G401 (cell line): ENCODE measurements around the gene HRG. TPM values are rescaled to one million over a fixed set of nuclear protein-coding genes. Genes with fewer than 3 reads are reported as not detected.
"Not testable (repeated sequence)": the region's sequence is repeated elsewhere in the genome, so short reads cannot be mapped to it uniquely, and the experiment has no call there.

ENCODE experiments used
- DNase-seq: peaks from one replicate; pipeline ENCODE4 v3.0.0-alpha.2; 2015; ENCODE audit warnings: low spot score
- in situ Hi-C: cut with HindIII; loops from 2 replicates; pipeline ENCODE4 v1.10.0; 2016; ENCODE audit warnings: low sequenced_read_pairs, mixed read lengths
- total RNA-seq: library from RNA; depleted of rRNA; stranded (reverse); fragments of >200 nt; shearing (Covaris generic); gene quantifications from 2 replicates; pipeline ENCODE4 v1.2.3, GENCODE V29; 2014

HRG gene
- total RNA-seq, 1 experiment from 2014 or later, result not detected

- DNase-seq, result no peak
- in situ Hi-C loops, result no loop called here
These were observed 3.7 kb downstream of the HRG start for GRCh38 chr3:186669378-186670084.

GRCh38 chr3:186670155-186670554 is 4.3 kb downstream of the HRG start:
- in situ Hi-C loops, result no loop called here
- no peak for DNase-seq

DNA sequence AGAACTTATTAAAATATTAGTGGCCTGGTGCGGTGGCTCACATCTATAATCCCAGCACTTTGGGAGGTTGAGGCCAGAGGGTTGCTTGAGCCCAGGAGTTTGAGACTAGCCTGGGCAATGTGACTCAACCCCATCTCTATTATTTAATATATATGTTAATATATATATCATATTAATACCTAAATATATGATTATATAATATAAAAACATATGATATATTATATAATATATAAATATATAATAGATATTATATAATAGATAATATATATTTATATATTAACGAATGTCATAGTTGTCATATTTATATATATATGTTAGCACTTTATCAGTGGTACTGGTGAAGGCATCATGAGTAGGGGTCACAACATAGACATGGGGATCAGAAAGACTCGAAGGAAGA is 5.2 kb downstream of the HRG start:
- DNase-seq, result no peak
- in situ Hi-C loops, result no loop called here

GRCh38 chr3:186678604-186679003 is 12.8 kb downstream of the HRG start:
- in situ Hi-C loops, result no loop called here

GRCh38 chr3:186679151-186679550 is 13.3 kb downstream of the HRG start:
- in situ Hi-C loops, result no loop called here
- DNase-seq, result no peak

More at GRCh38 chr3:186678604-186679003, 12.8 kb downstream of the HRG start:
- no peak for DNase-seq

DNA sequence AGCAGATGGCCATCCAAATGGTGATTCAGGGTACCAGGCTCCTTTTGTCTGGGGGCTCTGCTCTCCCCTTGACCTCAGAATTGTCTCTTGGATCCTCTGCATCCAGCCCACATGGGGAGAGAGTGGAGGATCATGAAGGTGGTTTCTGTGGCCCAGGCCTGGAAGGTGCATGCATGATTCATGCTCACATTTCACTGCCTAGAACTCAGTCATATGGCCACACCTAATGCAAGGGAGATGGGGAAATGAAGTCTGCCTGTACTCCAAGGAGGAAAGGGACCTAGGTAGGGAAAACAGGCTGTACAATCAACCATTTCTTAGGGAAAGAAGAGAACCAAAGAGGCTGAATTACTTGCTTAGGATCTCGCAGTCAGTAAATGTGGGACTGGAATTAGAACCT is 15.1 kb downstream of the HRG start:
- in situ Hi-C loops, result no loop called here
- DNase-seq, result no peak

GRCh38 chr3:186682812-186683211 is 17.0 kb downstream of the HRG start:
- in situ Hi-C loops, result no loop called here
- DNase-seq, result no peak

DNA sequence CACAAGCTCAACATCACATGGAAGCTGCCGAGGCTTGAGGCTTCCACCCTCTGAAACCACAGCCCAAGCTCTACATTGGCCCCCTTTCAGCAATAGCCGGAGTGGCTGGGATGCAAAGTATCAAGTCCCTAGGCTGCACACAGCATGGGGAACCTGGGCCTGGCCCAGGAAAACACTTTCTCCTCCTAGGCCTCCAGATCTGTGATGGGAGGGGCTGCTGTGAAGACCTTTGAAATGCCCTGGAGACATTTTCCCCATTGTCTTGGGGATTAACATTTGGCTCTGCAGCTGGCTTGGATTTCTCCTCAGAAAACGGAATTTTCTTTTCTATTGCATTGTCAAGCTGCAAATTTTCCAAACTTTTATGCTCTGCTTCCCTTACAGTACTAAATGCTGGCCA is 18.2 kb downstream of the HRG start:
- in situ Hi-C loops, result no loop called here

GRCh38 chr3:186686475-186686874 is 20.7 kb downstream of the HRG start:
- in situ Hi-C loops, result not testable (repeated sequence)

More for the DNA sequence above, 18.2 kb downstream of the HRG start:
- no peak for DNase-seq

GRCh38 chr3:186687120-186687651 is 21.4 kb downstream of the HRG start:
- no peak for DNase-seq
- in situ Hi-C loops, result no loop called here

More at GRCh38 chr3:186686475-186686874, 20.7 kb downstream of the HRG start:
- DNase-seq, result not testable (repeated sequence)

DNA sequence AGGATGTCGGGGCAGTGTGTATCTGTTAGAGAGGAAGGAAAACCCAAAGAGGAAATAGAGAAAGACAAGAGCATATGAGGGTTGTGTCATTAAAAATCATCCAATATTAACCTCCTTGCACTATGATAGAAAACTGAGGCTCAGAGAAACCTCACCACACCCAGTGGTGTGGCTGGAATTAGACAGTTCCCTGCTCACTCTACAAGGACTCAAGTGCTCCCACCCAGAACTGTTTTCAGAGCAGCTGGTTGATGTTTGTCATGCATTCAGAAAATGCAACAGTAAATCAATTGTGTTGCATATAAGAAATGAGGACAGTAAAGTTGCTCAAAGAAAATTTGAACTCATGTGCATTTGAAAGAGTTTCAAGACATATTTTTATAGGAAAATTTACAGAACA is 24.5 kb downstream of the HRG start:
- DNase-seq, in situ Hi-C loops: not testable (repeated sequence)

GRCh38 chr3:186691676-186692075 is 25.9 kb downstream of the HRG start:
- DNase-seq, result no peak
- in situ Hi-C loops, result no loop called here

- in situ Hi-C loops, result no loop called here
- no peak for DNase-seq
These were observed 28.0 kb downstream of the HRG start for GRCh38 chr3:186693843-186694242.

DNA sequence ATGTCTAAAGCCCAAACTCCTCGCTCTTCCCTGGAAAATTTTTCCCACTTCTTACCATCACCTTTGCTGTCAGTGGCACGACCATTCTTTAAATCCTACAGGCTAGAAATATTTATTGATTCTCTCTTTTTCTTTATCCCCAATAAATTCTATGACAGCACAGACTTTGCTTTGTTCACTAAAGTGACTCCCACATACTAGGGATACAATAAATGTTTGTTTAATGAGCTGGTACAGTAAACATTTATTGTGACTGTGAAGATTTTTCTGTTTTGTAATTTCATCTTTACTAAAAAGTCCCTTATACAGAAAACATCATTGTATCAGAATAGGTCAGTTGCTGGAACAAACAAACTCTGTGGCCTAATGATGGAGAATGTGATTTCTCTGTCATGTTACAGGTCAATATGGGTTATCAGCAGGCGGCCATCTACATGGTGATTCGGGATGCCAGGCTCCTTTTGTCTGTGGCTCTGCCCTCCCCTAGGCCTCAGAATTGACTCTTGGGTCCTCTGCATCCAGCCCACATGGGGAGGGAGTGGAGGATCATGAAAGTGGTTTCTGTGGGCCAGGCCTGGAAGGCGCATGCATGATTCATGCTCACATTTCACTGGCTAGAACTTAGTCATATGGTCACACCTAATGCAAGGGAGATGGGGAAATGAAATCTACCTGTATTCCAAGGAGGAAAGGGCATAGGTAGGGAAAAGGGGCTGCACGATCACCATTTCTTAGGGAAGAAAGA is 28.6 kb downstream of the HRG start:
- in situ Hi-C loops, result no loop called here
- no peak for DNase-seq

DNA sequence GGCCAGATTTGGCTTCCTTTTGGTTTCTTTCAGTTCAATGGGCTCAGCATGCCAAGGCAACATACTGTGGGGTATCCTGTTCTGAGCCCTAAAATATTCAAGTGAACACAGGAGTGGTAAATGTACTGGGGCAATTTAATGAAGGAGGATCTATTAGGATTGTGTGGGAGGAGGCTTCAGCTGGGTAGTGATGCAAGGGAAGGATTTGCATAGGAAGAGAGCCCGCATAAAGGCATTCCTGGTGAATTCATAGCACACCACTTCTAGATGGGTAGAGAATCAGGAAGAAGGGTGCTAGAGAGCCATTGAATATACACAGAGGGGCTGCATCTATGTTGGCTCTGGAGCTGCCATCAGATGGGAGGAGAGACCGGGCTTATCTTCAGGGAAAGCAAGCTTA is 30.7 kb downstream of the HRG start:
- no peak for DNase-seq
- in situ Hi-C loops, result no loop called here

DNA sequence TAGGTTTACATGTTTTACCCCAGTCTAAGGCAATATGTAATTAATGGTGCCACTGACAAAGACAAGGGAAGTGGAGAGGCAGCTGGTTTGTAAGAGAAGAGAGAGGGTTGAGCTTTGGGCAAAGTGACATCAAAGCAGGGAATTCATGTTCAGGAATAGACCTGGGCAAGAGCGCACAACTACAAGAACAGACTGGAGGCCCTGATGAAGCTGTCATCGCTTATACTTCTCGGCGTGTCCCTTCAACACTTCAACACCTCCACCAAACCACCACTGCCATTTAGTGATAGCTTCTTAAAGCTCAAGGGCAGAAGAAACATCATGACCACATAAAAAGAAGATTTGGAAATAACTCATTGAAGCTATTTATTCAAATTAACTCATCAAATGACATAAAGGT is 31.7 kb downstream of the HRG start:
- in situ Hi-C loops, result no loop called here

GRCh38 chr3:186700267-186700666 is 34.5 kb downstream of the HRG start:
- DNase-seq, result no peak
- in situ Hi-C loops, result no loop called here

More for the DNA sequence above, 31.7 kb downstream of the HRG start:
- DNase-seq, result no peak

DNA sequence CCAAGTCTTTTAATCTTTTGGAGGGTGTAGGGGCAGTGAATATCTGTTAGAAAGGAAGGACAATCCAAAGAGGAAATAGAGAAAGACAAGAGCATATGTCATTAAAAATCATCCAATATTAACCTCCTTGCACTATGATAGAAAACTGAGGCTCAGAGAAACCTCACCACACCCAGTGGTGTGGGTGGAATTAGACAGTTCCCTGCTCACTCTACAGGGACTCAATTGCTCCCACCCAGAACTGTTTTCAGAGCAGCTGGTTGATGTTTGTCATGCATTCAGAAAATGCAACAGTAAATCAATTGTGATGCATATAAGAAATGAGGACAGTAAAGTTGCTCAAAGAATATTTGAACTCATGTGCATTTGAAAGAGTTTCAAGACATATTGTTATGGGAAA is 36.6 kb downstream of the HRG start:
- DNase-seq, in situ Hi-C loops: not testable (repeated sequence)

DNA sequence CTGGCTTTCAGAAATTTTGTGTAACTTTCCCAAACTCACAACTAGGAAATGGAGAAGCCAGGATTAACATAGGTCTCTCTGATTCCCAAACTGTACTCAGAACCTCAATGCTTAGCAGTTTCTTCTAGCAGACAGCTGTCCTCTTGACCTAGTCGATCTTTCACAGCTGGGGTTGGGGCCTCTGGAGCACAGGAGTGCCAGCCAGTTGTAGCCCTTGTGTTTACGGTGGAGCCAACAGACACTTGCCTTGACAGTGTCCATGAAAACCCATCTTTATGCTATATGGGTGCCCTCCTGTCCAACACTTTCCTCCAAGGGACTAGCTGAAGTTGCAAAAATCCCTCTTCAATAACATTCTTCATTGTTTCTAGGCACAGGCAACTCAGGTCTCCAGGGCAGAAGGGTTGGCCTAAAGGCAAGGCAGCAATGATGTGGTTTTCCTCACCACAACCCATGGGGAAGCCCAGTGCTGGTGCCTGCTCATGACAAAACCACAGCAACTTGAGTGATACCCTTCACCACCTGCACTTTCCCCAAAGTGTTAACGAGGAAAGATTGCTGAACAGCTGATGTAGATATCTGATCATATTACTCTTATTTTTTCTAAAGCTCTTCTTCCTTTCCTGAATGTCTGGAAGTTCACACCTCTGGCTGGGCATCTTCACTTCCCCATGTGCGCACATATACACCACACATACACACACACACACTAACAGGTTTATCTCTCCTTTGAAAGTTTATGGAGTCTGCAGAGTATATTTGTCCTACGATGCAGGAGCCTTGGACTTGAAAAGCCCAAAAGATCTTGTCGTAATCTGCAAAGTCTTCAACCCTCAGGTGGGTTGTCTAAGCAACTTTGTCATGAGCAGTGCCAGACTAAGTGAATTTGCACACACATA is 40.3 kb downstream of the HRG start:
- DNase-seq, result no peak
- in situ Hi-C loops, result no loop called here
